Stimulated activated naive CD4-positive, alpha-beta T cell (primary cell): ENCODE data around the gene AMIGO1.

Experiments used
- DNase-seq, 6 experiments: peaks; one replicate each; lab custom pipeline; 2025; lab: John Stamatoyannopoulos, UW

AMIGO1 gene

DNA sequence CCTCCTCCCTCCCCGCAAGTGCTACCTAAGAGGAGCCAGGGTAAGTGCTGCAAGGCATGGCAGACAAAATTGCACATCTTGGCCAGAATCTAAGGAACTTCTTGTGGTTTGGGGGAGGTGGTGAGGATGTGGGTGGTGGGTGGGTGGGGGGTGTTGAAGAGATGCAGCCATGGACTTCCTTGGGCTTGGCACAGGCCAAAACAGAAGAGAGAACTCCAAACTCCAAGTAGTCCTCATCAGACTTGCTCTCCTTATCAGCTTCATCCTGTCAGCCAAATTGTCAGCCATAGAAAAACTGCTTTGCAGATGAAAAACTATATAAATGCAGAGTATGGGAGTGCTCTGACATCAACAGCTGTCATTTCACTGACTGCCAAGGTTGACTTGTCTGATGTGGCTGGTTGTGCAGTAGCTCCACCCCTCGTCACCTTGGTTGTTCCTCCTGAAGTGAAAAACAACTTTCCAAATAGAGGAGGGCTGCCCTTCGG is 7.1 kb downstream of the AMIGO1 start:
- DNase-seq = peak; percentile 58 to 86 (median 78)

DNA sequence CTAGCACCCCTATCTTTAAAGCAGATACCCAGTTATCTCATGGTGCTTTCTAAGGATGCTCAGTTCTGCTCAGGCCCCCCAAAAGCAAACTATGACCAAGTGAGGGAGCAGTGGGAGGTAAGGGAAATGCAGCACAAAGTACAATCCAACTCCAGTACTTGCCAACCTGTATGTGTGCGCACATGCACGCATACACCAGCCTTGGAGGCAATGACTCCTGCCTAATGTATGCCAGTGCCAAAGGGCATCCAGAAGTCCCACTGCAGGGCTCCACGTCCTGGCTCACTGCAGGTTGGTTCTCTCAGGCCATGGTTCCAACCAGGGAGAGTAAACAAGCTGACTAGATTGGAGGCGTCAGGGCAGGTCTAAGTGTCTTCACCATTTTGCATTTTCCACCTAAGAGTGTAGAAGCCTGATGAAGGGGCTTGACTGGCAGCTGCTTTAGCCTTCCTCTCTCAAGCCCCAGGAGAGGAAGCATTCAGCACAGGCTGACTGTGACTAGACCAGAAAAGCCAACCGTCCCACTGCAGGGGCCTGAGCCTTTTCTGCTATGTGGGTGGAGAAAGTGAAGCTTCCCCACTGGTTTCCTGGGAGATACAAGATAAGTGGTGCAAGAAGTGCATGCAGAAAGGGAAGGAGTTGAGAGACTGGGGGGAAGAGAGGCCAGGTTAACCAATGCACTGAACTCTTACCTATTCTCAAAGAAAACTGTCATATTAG is 7.7 kb downstream of the AMIGO1 start:
- peak in 1 of 6 experiments; percentile 57 for DNase-seq

DNA sequence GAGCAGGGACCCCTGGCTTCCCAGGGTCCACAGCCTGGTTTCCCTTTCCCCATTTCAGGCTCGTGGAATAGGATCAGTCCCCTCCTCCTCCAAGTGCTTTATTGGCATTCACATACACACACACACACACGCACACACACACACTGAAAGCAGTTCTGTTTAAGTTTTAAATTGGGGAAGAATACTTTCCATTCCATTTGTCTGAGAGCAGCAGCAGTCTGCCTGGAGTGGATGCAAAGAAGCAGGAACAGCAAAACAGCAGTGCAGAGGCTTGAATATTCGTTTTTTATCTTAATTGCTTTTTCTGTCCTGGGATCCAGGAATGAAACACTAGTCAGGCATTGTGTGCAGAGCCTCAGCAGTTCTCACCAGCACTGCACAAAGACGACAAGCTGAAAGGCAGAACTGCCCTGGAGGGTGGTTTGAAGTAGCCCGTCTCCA is 8.6 kb downstream of the AMIGO1 start:
- DNase-seq = no peak

DNA sequence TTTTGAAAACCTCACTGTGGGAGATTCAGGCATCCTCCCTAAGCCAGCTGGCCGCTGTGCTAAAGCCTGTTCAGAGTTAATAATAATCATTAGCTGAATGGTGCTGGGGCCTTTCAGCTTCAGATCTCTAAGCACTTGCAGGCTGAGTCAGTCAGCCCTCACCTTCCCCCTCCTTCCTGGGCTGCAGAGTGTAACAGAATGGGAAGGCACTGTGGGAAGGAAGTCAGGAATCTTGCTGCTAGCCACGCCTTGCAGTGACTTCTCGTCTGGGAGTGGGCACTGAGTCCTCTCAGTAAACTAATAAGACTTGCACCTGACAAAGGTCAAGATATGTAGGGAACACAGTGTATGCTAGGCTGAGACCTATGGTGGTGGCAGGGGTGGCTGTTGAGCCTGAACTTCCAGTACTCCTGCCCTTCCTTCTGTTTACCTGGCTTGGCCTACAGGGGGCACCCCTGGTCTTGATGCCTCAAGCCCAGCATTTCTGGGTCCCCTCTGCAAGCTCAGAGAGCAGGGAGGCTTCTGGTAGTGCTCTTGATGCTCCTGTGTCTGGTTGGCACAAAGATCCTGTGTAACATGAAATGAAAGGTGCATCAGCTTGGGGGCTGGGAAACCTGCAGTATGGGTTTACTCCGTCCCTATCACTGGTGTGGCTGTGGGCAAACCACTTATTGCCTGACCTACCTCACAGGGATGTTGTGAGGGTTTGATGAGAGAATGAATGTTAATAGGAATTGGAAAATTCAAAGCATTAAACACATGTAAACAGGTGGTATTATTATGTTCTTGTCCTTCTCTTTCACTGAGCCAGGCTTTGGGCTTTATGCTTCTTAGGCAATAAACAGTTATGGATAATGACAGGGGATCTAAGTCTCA is 9.6 kb downstream of the AMIGO1 start:
- peak; percentile 35 to 64 (median 48) for DNase-seq

- DNase-seq = no peak
Observed at GRCh38 chr1:109499081-109499480, 10.4 kb downstream of the AMIGO1 start.

DNA sequence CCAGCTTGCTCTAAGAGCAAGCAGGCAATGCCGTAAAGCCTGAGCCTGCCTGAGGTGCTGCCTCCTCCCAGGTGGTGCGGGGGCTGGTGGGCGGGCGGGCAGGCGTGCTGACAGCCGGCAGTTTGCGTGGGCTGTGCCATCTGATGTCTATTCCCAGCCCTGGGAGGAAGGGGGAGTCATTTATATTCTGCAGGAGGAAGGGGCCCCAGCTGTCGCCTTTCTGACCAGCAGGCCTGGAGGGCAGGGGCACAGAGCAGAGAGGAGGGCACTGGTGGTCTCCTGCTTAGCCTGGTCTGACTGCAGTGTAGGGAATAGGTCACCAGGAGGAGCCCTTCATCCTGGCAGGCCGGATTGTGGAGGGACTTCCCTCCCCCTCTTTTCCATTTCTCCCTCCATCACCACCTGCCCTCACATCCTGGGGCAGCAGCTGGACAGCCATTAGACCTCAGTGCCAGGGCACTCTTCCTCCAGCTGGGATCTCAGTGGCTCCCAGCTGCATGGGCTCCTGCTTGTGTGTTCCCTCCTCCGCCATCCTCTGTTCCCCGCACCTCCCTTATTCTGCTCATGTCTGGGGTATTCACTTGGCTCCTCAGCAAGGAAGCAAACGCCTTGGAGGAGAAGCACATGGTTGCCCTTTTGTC is 11.2 kb downstream of the AMIGO1 start:
- DNase-seq = peak; percentile 3 to 35 (median 16)

- DNase-seq = peak in 1 of 6 experiments; percentile 11
Observed at GRCh38 chr1:109497449-109498160, 11.9 kb downstream of the AMIGO1 start.

DNA sequence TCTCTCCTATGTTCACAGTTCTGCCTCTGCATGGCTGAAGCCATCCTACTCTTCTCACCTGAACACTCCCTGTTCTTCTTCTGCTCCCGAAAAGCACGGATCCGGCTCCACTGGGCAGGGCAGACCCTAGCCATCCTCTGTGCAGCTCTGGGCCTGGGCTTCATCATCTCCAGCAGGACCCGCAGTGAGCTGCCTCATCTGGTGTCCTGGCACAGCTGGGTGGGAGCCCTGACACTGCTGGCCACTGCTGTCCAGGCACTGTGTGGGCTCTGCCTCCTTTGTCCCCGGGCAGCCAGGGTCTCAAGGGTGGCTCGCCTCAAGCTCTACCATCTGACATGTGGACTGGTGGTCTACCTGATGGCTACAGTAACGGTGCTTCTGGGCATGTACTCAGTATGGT is 13.8 kb downstream of the AMIGO1 start:
- no peak for DNase-seq

- DNase-seq = peak; percentile 81 to 97 (median 89)
Observed at GRCh38 chr1:109493805-109494539, 15.6 kb downstream of the AMIGO1 start, which contains the start of gene CYB561D1. TSS of gene CYB561D1 (plus strand) at chr1:109494094. CDS start at chr1:109494140, 46 bp downstream.

- no peak for DNase-seq
Observed at GRCh38 chr1:109493227-109493626, 16.3 kb downstream of the AMIGO1 start.

DNA sequence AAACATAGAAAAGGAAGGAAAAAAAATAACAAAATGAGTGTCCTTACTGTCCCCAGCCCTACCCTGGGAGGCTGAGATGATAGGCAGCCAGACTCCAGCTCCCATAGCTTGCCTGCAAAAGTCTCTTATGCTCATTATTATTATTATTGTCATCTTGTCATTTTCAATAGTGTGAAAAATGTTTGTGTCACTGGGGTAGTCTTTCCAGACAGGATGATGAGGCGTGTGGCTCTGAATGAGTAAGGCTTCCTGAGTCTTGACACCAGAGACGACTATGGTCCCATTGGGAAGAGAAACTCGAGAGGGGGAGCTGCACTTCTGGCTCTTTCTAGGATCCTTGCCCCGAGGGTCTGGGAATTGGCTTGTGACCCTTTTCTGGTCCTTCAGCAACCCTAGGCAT is 16.7 kb downstream of the AMIGO1 start:
- no peak for DNase-seq

DNA sequence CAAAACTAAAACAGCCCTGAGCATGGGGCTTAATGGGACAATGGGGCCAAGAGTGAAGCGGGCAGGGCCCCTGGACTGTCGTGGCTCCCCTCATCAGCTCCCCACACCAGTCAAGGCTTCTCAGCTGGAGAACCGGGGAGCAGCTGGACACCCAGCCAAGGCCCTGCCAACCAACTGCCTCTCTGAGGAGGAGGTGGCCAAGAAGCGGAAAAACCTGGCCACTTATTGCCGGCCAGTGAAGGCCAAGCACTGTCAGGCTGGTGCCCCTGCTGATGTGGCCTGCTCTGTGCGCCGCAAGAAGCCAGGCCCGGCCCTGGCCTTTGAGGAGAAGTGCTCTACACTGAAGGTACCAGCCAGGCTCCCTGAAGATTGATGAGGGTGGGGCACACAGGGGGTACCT is 18.2 kb downstream of the AMIGO1 start:
- no peak for DNase-seq

DNA sequence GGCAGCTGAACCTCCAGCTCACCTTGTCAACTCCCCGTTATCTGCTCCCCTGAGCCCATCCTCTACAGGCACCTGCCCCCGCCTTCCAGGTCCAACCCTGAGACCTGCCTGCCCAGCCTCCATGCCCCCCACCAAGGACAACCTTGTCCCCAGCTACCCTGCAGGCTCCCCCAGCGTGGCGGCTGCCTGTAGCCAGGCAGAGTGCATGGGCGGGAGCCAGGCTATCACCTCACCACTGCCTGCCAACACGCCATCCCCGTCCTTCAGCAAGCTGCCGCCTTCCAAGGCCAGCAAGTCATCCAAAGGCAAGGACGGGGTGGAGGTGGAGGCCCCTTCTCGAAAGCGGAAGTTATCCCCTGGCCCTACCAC is 18.6 kb downstream of the AMIGO1 start:
- DNase-seq = no peak

DNA sequence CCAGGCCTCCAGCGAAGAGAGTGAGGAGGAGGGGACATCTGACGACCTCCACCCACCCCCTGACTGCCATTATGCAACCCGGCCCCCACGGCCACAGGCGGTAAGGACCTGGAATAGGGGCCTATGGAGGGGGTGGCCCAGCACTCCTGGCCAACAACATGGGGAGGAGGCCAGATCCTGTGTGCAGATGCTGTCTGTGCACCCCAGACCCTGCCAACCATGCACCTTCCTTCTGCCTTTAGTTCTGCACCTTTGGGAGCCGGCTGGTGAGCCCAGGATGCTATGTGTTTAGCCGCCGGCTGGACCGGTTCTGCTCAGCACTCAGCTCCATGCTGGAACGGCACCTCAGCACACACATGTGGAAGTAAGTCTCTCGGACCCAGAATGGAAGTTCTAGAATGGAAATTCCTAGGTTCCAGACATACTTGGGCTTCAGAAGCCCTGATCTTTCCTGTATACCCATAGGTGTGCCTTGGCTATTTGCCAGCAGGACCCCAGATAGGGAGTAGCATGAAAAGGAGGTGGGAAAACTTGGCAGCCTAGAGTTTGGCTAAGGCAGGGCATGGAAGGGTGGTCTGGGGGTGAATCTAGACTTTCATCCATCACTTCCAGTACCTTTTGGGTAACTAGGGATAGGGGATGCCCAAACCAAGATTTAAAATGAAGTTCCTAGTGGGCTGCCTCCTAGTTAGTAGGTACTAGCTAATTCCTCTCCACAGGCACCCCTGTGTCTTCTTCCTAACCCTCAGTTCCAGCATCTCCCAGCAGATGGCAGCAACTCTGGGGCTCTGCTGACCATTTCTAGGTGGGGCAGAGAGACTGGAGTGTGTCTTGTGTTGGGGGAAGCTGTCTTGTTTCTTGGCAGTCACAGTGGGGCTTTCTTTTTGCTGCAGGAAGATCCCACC is 19.2 kb downstream of the AMIGO1 start:
- peak; percentile 46 to 72 (median 61) for DNase-seq

GRCh38 chr1:109488696-109489095 is 20.8 kb downstream of the AMIGO1 start:
- no peak for DNase-seq

GRCh38 chr1:109488201-109488600 is 21.3 kb downstream of the AMIGO1 start:
- no peak for DNase-seq

- DNase-seq = no peak
Observed at GRCh38 chr1:109487261-109487660, 22.3 kb downstream of the AMIGO1 start.

DNA sequence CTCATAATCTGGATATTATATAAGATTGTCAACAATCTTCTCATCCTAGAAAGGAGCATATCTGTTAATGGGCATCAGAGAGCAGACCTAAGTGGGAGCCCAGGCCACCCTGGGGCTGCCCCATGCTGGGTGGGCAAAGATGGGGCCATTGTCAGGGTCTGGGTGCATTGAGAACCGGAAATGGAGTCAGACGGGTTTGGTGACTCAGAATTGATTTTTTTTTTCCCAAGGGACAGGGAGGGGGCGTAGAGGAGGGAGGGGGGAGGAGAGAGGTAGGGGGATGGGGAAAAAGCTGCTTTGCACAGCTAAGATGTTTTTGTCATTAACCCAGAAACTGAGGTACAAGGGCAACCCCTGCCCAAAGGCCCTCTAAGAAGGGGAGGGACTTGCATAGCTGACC is 24.5 kb downstream of the AMIGO1 start:
- no peak for DNase-seq

DNA sequence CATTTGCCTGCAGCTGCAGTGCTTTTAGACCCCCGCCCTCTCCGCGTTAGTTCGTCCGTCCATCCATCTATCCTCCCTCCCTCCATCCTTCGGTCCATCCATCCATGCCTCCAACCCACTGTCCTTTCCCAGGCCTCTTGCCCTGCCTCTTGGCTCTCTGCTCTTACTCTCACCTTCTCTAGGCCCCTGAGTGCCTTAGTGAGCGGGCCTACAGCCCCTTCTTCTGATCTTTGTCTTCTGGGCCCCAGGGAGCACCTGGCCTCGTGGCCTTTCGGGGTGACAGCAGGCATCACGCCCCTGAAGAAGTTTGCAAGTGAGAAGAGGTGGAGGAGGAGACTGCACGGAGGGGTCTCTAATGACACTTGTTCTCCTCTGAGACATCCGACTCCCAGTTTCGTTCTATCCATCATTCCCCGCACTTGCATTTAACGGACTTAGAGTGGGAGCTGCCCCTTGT is 25.0 kb downstream of the AMIGO1 start:
- DNase-seq = no peak
